HG02623 (cell line): ENCODE measurements around the gene PDLIM4.
A peak's percentile ranks its signal among the peaks of the same experiment; 100 is the strongest.

Experiments
- ATAC-seq: cut with Tn5 transposase; IDR thresholded peaks from one replicate; pipeline ENCODE4 v1.9.1; 2021; ENCODE audit warnings: moderate library complexity; ENCODE audit not compliant: unreplicated experiment

PDLIM4 gene

DNA sequence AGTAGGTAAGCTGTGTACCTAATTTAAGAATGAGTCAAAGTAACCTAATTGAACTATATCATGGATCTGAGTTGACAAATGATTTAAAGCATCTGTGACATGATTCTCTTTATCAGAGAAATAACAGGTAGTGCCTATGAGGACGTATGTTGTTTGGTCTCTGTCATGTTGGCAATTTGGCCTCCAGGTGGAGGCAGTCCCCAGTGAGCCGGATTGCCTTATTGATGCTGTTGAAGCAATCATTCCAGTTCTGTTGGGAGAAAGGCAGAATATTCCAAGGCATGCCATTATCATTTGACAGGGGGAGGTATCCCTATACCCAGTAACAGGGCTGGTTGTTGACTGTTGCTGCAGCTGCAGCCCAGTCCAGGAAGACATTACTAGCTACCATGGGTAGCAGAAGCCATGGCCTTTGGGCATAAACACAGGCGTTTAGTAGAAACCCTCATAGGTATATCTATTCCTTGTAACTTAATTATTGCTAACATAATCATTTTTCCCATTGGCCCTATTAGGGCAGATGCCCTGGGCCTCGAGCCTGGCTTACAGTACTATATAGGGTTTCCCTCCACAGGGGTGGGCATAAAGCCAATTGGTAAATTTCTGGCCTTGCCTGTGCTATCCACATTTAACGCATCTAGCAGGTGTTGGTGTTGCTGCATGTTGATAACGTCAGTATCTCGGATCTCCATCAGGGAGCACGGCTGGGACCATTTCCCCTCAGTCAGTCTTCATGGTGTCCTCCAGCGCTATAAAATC is 24.5 kb downstream of the PDLIM4 start:
- no peak for ATAC-seq

GRCh38 chr5:132283423-132284043 is 26.0 kb downstream of the PDLIM4 start:
- ATAC-seq = no peak

DNA sequence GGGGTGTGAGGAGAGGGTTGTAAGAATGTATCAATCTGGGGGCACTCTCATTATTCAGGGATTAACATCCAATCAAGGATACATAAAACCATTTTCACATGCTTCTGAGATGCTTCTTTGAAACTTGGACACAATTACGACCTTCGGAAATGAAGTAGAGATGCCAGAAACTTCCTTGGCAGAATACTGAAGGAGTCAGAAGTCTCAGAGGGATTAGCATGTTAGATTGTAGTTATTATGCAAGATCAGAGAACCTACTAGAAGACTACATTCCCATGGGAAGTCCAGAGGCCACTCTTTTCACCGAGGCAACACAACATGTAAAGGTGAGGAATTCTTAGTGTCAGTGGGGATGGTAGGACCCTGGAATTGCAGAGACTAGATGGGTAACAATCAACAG is 31.6 kb downstream of the PDLIM4 start:
- ATAC-seq = no peak

DNA sequence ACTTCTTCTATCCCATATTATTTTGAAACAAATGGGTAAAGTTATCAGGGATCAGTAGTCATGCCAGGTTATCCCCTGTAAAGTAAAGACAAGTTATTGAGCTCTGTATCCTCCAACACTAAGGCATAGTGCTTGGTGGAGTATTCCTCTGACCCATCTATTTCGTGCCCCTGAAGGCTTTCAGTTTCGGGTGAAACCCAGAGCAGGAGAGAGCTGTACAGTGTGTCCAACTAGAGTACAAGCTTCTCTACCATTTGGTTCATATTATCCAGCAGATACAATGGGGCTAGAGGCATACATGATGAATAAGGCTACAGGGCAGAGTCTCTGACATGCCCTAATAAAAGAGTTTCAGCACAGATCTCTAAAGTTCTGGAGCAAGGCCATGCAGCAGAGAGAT is 33.5 kb downstream of the PDLIM4 start:
- no peak for ATAC-seq

- peak; percentile 29 for ATAC-seq
Measured at GRCh38 chr5:132293066-132293991, 35.8 kb downstream of the PDLIM4 start.

DNA sequence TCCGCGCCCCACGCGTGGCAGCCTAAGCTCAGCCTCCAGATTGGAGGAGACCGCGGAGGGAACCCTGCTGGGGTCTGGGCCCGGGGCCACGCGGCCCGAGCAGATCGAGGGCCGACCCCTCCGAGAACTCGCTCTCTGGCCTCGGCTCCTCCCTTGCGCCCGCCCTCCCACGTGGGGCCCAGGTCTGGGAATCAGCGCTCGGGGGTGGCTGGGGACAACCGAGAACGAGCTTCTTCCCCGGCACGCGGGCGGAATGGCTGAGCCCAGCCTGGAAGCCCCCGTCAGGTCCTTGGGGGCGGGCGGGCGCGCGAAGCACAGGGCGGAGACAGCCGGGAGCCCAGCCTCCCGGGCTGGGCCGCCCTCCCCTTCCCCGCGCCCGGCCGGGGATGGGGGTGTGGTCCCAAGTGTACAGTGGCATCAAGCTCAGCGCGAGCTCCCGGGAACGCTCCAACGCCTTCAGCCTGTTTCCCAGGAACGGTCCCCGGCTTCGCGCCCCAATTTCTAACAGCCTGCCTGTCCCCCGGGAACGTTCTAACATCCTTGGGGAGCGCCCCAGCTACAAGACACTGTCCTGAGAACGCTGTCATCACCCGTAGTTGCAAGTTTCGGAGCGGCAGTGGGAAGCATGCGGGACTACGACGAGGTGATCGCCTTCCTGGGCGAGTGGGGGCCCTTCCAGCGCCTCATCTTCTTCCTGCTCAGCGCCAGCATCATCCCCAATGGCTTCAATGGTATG is 36.7 kb downstream of the PDLIM4 start, which contains the start of gene SLC22A4:
Gene SLC22A4 (plus strand): TSS at position 403 of the 736 bp plus-strand sequence. CDS start 223 bp downstream, at position 626.
- ATAC-seq = peak; percentile 65

- no peak for ATAC-seq
Measured at GRCh38 chr5:132294728-132295504, 37.4 kb downstream of the PDLIM4 start.

DNA sequence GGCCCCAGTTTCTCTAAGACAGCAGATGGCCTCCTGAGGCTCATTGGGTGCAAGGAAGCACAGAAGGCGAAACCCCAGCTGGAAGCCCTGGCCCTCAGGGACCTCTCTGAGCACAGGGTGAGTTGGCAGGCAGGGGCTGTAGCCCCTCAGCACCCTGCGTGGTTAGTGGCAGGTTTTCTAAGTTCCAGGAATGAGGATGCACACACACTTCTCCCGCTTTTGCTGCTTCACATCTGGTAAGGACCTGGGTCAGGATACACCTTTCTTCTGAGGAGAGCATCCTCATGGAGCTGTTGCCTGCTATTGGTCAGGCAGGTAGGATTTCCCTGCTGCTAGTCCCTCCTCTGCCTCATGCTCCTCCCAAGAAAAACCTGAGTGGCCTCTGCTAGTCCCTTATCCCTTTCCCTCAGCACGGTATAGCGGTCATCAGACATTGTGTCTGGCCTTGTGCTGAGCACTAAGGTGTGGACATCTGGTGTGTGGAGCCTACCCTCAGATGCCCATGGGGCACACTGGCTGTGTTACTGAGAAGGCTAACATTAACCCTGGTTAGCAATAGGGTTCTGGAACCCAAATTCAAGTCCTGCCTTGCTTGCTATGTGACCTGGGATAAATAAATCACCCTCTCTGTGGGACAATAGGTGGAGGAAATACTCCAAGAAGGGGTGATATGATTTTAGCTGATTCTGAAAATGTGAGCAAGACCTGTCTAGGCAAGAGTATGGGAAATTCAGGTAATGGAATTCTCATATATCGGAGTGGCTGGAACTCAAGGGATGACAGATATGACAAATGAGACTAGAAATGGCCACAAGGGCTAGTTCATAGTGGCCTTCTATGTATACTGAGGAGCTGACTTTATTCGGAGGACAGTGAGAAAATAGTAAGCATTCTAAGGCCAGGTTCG is 38.3 kb downstream of the PDLIM4 start:
- no peak for ATAC-seq

DNA sequence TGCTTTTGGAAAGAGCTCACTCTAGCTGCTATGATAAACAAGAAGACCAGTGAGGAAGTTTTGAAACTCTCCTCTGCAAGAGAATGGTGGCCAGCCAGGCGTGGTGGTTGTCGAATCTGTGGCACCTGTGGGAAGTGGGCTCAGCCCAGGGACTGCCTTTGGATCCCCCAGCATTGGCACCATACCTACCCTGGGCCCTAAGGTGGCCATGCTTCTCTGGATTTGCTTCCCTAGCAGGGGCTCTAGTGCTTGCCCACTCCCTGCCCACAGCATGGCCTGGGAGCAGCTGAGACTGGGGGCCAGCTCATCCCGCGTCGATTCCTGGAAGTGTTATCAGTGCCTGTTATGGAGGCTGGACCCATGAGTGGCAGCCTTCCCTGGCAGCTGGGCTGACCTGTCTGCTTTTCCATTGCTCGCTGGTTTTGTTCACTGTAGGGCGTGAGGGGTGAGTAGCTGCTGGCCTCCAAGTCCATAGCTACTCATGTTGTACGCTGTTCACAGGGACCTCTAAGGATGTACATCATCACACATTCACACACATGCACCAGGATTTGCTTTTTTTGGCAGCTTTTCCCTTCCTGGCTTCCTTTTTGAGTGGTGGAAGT is 39.0 kb downstream of the PDLIM4 start:
- no peak for ATAC-seq

DNA sequence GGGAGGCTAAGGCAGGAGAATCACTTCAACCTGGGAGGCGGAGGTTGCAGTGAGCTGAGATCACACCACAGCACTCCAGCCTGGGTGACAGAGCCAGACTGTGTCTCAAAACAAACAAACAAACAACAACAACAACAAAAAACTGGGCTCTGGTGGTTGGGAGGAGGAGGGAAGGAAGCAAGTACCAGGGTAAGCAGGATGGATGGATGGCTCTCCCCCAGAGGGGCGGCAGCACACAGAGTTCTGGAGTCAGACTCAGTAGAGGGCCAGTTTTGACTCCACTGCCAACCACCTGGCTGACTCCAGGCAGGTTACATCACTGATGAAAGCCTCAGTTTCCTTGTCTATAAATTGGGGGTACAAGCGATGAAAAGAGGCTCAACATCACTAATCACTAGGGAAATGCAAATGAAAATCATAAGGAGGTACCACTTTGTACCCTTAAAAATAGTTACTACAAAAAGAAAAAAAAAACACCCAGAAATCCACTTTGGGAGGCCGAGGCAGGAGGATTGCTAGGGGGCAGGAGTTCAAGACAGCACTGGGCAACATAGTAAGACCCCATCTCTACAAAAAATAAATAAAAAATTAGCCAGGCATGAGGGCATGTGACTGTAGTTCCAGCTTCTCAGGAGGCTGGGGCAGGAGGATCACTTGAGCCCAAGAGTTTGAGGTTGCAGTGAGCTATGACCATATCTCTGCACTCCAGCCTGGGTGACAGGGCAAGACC is 39.9 kb downstream of the PDLIM4 start:
- ATAC-seq = no peak

GRCh38 chr5:132298298-132299212 is 41.1 kb downstream of the PDLIM4 start:
- ATAC-seq = no peak

DNA sequence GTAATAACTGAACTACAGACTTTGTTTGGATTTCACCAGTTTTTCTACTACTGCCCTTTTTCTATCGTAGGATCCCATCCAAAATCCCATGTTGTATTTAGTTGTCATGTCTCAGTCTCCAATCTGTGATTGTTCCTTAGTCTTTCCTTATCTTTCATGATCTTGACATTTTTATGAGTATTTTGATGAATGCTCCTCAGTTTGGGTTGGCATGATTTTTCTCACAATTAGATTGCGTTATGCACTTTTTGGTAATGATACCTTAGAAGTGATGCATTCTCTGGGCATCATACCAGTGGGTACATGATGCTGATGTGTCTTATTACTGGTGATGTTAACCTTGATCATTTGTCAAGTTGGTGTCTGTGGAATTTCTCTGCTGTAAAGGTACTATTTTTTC is 42.4 kb downstream of the PDLIM4 start:
- no peak for ATAC-seq

GRCh38 chr5:132300577-132301343 is 43.3 kb downstream of the PDLIM4 start:
- no peak for ATAC-seq

DNA sequence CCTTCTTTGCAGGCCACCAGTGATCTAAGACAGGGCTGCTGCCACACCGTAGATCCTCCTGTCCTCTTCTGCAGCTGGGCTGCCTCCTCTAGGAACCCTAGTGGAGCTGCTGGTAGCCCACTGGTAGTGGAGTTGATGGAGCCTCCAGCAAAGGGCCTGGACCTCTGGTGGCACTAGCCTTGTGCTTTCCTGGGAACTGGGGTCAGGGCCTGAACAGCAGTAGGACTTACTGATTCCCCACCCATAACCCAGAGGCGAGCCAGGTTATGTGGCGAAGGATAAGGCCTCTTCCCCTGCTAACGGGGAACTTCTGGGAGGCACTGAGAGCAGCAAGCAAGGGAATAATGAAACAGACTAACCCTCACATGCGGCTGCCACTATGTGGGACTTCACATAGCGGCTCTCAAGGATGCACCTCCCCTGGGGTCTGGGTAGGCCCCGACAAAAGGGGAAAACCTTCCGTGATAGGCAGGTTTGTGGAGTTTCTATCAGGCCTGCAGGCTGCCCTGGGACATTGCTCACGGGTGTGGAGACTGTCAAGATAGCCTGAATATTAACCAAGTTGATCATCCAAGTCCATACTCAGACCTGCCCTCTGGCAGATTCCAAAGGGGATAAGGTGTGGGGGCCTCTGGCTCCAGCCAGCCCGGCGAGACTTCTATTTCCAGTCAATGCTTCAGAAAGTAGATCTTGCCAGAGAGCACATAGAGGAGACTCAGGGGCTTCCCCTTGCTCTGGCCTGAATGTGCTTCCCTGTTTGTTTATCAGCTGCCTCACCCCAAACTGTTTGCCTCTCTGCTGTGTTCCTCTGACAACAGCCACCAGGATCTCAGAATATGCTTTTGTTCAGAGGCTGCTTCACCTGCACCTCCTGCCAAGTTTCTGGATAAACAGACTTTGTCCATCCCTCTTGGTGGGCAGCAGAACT is 44.1 kb downstream of the PDLIM4 start:
- ATAC-seq = no peak

DNA sequence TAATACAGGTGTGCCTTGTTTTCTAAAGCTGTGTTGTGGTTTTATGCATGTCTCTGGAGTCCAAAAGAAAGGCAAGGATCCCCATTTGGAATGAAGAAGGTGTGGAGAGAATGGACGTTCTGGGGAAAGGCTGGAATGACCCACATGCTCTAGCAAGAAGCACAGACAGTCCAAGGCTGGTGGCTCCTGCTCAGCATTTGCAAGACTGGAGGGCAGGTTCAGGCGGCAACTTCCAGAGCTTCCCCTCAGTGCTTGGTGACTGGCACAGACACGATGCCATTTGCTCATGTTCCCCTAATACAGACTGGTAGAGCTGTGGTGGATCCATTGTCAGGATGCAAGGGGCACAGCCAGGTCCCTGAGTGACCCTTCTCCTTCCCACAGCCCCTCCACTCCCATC is 44.9 kb downstream of the PDLIM4 start:
- no peak for ATAC-seq
